A549 (cell line): ENCODE measurements around the gene ENPEP. TPM values are rescaled to one million over a fixed set of nuclear protein-coding genes. Genes with fewer than 3 reads are reported as not detected.
A peak's percentile ranks its signal among the peaks of the same experiment; 100 is the strongest.

ENCODE experiments used
- ATAC-seq, 2 experiments: fragments of 200-7000 bp in 1 of 2; fragments of >200 bp in 1 of 2; cut with Nextera tagmentation in 1 of 2; cut with Tn5 transposase in 1 of 2; 3 replicates each; pipeline versions ENCODE4 v1.8.0 to v1.9.1; 2018 to 2020; ENCODE audit warnings: mild to moderate bottlenecking in 1 of 2, moderate library complexity in 1 of 2
- CTCF ChIA-PET: fragments of 300-600 bp; sonication (Branson Sonifier 250); formaldehyde crosslinking; extraction: SDS; loops from one replicate; lab custom pipeline; 2021; ENCODE audit warnings: antibody characterized with exemption, inconsistent platforms; lab: Yijun Ruan, JAX
- POLR2A ChIA-PET: fragments of 350-600 bp; formaldehyde crosslinking; extraction: SDS; loops from one replicate; lab custom pipeline; 2021; ENCODE audit warnings: antibody characterized with exemption, inconsistent platforms; lab: Yijun Ruan, JAX
- DNase-seq, 2 experiments: peaks; one replicate each; pipeline versions ENCODE4 v3.0.0 to v3.0.0-alpha.2; 2011 to 2016; ENCODE audit warnings: low read depth in 1 of 2, low spot score in 1 of 2
- FAIRE-seq: peaks from 2 replicates; lab custom pipeline; 2011; peaks lifted over from hg19 to GRCh38; lab: Jason Lieb, UNC
- H3K27ac ChIP-seq, 2 experiments: fragments of >200 bp; sonication (Bioruptor Twin); formaldehyde crosslinking; 3 replicates each; pipeline ENCODE4 v1.5.1; 2016 to 2017
- H3K4me1 ChIP-seq: fragments of >200 bp; sonication (Bioruptor Twin); formaldehyde crosslinking; 3 replicates; pipeline ENCODE4 v1.6.1; 2016
- H3K4me2 ChIP-seq: fragments of >200 bp; sonication (Bioruptor Twin); formaldehyde crosslinking; 3 replicates; pipeline ENCODE4 v1.6.1; 2016
- H3K4me3 ChIP-seq: fragments of >200 bp; sonication (Bioruptor Twin); formaldehyde crosslinking; 3 replicates; pipeline ENCODE4 v1.5.1; 2016
- H3K9me3 ChIP-seq: fragments of >200 bp; sonication (Bioruptor Twin); formaldehyde crosslinking; 3 replicates; pipeline ENCODE4 v1.6.1; 2016
- CHD2 ChIP-seq: fragments of 150-350 bp; IDR thresholded peaks from 2 replicates; pipeline ENCODE4 v1.6.1; 2014; ENCODE audit warnings: low read length; ENCODE audit not compliant: partially characterized antibody
- CTCF ChIP-seq: fragments of >200 bp; sonication (Bioruptor Twin); formaldehyde crosslinking; IDR thresholded peaks from 3 replicates; pipeline ENCODE4 v1.5.1; 2016
- EHF ChIP-seq: fragments of 250-450 bp; sonication (Bioruptor Pico); IDR thresholded peaks from 2 replicates; pipeline ENCODE4 v1.5.0; 2020; ENCODE audit warnings: mild to moderate bottlenecking
- FOSL2 ChIP-seq, 2 experiments: fragments of 450-650 bp in 1 of 2; fragments of >200 bp in 1 of 2; sonication (Bioruptor Twin) in 1 of 2; formaldehyde crosslinking; IDR thresholded peaks; 2 replicates each; pipeline versions ENCODE4 v1.5.0 to v1.6.1; 2016 to 2020; ENCODE audit warnings: mild to moderate bottlenecking in 1 of 2, moderate library complexity in 1 of 2
- HEYL ChIP-seq: fragments of 250-450 bp; sonication (Bioruptor Pico); IDR thresholded peaks from 2 replicates; pipeline ENCODE4 v1.8.0; 2021; ENCODE audit warnings: mild to moderate bottlenecking, moderate library complexity
- HOXA7 ChIP-seq: fragments of 250-450 bp; sonication (Bioruptor Pico); IDR thresholded peaks from 2 replicates; pipeline ENCODE4 v1.5.0; 2020; ENCODE audit warnings: mild to moderate bottlenecking, moderate library complexity
- MAZ ChIP-seq: fragments of 150-350 bp; IDR thresholded peaks from 2 replicates; pipeline ENCODE4 v1.6.1; 2014; ENCODE audit warnings: antibody characterized with exemption, low read depth, low read length, borderline replicate concordance
- MYC ChIP-seq: IDR thresholded peaks from 2 replicates; pipeline ENCODE4 v1.6.1; 2012; ENCODE audit warnings: mild to moderate bottlenecking, inconsistent platforms, low read length, improper control_type of control experiment, borderline replicate concordance
- NPAS2 ChIP-seq: fragments of 250-450 bp; sonication (Bioruptor Pico); IDR thresholded peaks from 2 replicates; pipeline ENCODE4 v1.8.0; 2022; ENCODE audit warnings: mild to moderate bottlenecking, moderate library complexity, borderline replicate concordance
- POLR2A ChIP-seq: IDR thresholded peaks from 2 replicates; pipeline ENCODE4 v1.6.1; 2012; ENCODE audit warnings: mild to moderate bottlenecking, low read length
- RAD21 ChIP-seq, 2 experiments: fragments of >200 bp in 1 of 2; sonication (Bioruptor Twin) in 1 of 2; formaldehyde crosslinking in 1 of 2; IDR thresholded peaks in 1 of 2; conservative IDR thresholded peaks in 1 of 2; 2 replicates in 1 of 2; 3 replicates in 1 of 2; pipeline ENCODE4 v1.6.1; 2012 to 2018; ENCODE audit warnings: inconsistent platforms in 1 of 2
- RARB ChIP-seq: fragments of 250-450 bp; sonication (Bioruptor Pico); IDR thresholded peaks from 2 replicates; pipeline ENCODE4 v1.8.0; 2021; ENCODE audit warnings: mild to moderate bottlenecking, moderate library complexity
- RCOR1 ChIP-seq: fragments of 150-350 bp; IDR thresholded peaks from 2 replicates; pipeline ENCODE4 v1.6.1; 2014; ENCODE audit warnings: antibody characterized with exemption, low read length, low read depth
- REST ChIP-seq: fragments of 200-600 bp; sonication (generic); IDR thresholded peaks from 2 replicates; pipeline ENCODE4 v1.6.1; 2016; ENCODE audit warnings: antibody characterized with exemption, mild to moderate bottlenecking, moderate library complexity
- SMC3 ChIP-seq: fragments of >200 bp; sonication (Bioruptor Twin); formaldehyde crosslinking; IDR thresholded peaks from 3 replicates; pipeline ENCODE4 v1.6.1; 2018; ENCODE audit warnings: inconsistent platforms
- SREBF2 ChIP-seq: fragments of 450-650 bp; IDR thresholded peaks from 2 replicates; pipeline ENCODE4 v1.6.1; 2014; ENCODE audit warnings: mild to moderate bottlenecking, moderate library complexity
- TP53 ChIP-seq: fragments of 250-450 bp; sonication (Bioruptor Pico); IDR thresholded peaks from 2 replicates; pipeline ENCODE4 v1.5.0; 2021; ENCODE audit warnings: mild to moderate bottlenecking, moderate library complexity
- ZFP36 ChIP-seq: fragments of 450-650 bp; IDR thresholded peaks from 2 replicates; pipeline ENCODE4 v1.6.1; 2014; ENCODE audit warnings: borderline replicate concordance; ENCODE audit not compliant: partially characterized antibody
- ZNF302 ChIP-seq: fragments of 250-450 bp; sonication (Bioruptor Pico); IDR thresholded peaks from 2 replicates; pipeline ENCODE4 v1.9.0; 2021; ENCODE audit warnings: inconsistent platforms, mild to moderate bottlenecking, moderate library complexity
- WGBS: methylation state at CpG from one replicate; pipeline ENCODE4 v1.1.6; 2017; ENCODE audit errors: missing lambda C conversion rate; 5-methylcytosine and 5-hydroxymethylcytosine counted together
- polyA plus RNA-seq, 4 experiments: library from polyadenylated mRNA; depleted of rRNA in 3 of 4; stranded (reverse); fragments of >200 nt; fragmentation: RNase III in 1 of 4; extraction: RNeasy Plus Mini Kit Qiagen cat#74134 plus additional on column Dnase treatment in 1 of 4; gene quantifications; 2 replicates in 3 of 4; 3 replicates in 1 of 4; pipeline ENCODE4 v1.2.3, GENCODE V29; 2011 to 2017

Gene ENPEP
- polyA plus RNA-seq, 2 of the 4 experiments (the other 2 are of a cell fraction) = 0.12 to 0.62 TPM

GRCh38 chr4:110586131-110586850 lies 110.3 kb downstream of the ENPEP start:
- FAIRE-seq (no peak), ATAC-seq (peak; percentile 83 to 90), DNase-seq (peak; percentile 45 to 52)
- POLR2A ChIA-PET = no interaction called here
- peak; percentile 26; the same call in 1 of the 3 replicates for TF ChIP-seq SMC3
- TF ChIP-seq CTCF = peak; percentile 57
- peak; percentile 44 to 52; a peak in 4 of 5 replicates for TF ChIP-seq RAD21 (conservative IDR thresholded peaks at IDR 0.05 in 1 of 2, IDR thresholded peaks at IDR 0.05 in 1 of 2)
- TF ChIP-seq HEYL = no peak
- Histone ChIP-seq H3K4me2 (peak overlapping the region; percentile 72), H3K4me1 (no peaks in the 10 kb centered on the region), H3K9me3 (no peaks in the 10 kb centered on the region), H3K4me3 (no peak overlapping the region; the same call in 2 of the 3 replicates), H3K27ac (no peak overlapping the region)
- CTCF ChIA-PET = interaction anchor here (0.9 to 1.4 kb wide), 7 partner anchors 9 to 588 kb away, joined by 3 to 6 read pairs (median 4); no protein-coding TSS in a partner anchor
- WGBS = 12% methylated on average over 7 of the region's 7 CpGs

- no peak for FAIRE-seq
- no peak for ATAC-seq
- no peak for DNase-seq
- no peak for TF ChIP-seq RARB (CRISPR knock-in tag)
- TF ChIP-seq EHF (CRISPR knock-in tag) = no peak
- TF ChIP-seq RCOR1 = no peak
- TF ChIP-seq RAD21 (conservative IDR thresholded peaks at IDR 0.05 in 1 of 2, IDR thresholded peaks at IDR 0.05 in 1 of 2) = no peak
- Histone ChIP-seq H3K4me2 (no peak overlapping the region), H3K4me1 (no peaks in the 10 kb centered on the region), H3K9me3 (no peaks in the 10 kb centered on the region), H3K4me3 (no peak overlapping the region), H3K27ac (no peak overlapping the region)
- WGBS = 58% methylated on average over 7 of the region's 36 CpGs
- ChIA-PET POLR2A (no interaction called here), CTCF (no interaction called here)
Measured at GRCh38 chr4:110587666-110588285, 111.8 kb downstream of the ENPEP start.

GRCh38 chr4:110589297-110589696 lies 113.3 kb downstream of the ENPEP start:
- DNase-seq = no peak
- no peak for ATAC-seq
- no peak overlapping the region for H3K4me2 ChIP-seq
- CTCF ChIA-PET = no interaction called here
- no peak for TF ChIP-seq MYC
- TF ChIP-seq, all 56 proteins: peak for 0
- POLR2A ChIA-PET = no interaction called here
- Histone ChIP-seq H3K4me1 (no peaks in the 10 kb centered on the region), H3K4me3 (no peak overlapping the region), H3K9me3 (no peaks in the 10 kb centered on the region), H3K27ac (no peak overlapping the region)
- FAIRE-seq = no peak

GRCh38 chr4:110595583-110595982 lies 119.6 kb downstream of the ENPEP start:
- H3K27ac ChIP-seq = no peak overlapping the region
- 6% methylated on average over 1 of the region's 1 CpG for WGBS
- FAIRE-seq = no peak
- no peak for TF ChIP-seq HOXA7 (CRISPR knock-in tag)
- 0 out of 3 replicates have a peak, but pooled peaks cover 3% of the 10 kb centered on the region for H3K9me3 ChIP-seq
- ChIA-PET POLR2A (no interaction called here), CTCF (interaction anchor here (0.5 to 0.8 kb wide), 2 partner anchors 9 to 279 kb away, joined by 3 read pairs; no protein-coding TSS in a partner anchor)
- ATAC-seq = no peak
- no peak overlapping the region for H3K4me2 ChIP-seq
- H3K4me3 ChIP-seq = no peak overlapping the region
- DNase-seq = no peak
- no peaks in the 10 kb centered on the region for H3K4me1 ChIP-seq

GRCh38 chr4:110596431-110596830 lies 120.5 kb downstream of the ENPEP start:
- 5% methylated on average over 2 of the region's 2 CpGs for WGBS
- Histone ChIP-seq H3K27ac (no peak overlapping the region), H3K9me3 (0 out of 3 replicates have a peak, but pooled peaks cover 3% of the 10 kb centered on the region), H3K4me1 (no peaks in the 10 kb centered on the region), H3K4me3 (no peak overlapping the region), H3K4me2 (no peak overlapping the region)
- CTCF ChIA-PET = no interaction called here
- POLR2A ChIA-PET = no interaction called here
- DNase-seq = no peak
- no peak for FAIRE-seq
- TF ChIP-seq POLR2A = no peak
- TF ChIP-seq FOSL2 (IDR thresholded peaks at IDR 0.05) = no peak
- TF ChIP-seq FOSL2 (CRISPR knock-in tag; IDR thresholded peaks at IDR 0.05) = no peak
- TF ChIP-seq TP53 (CRISPR knock-in tag) = no peak
- no peak for TF ChIP-seq RAD21 (conservative IDR thresholded peaks at IDR 0.05 in 1 of 2, IDR thresholded peaks at IDR 0.05 in 1 of 2)
- TF ChIP-seq MAZ = no peak
- no peak for TF ChIP-seq SMC3
- TF ChIP-seq CHD2 = no peak
- no peak for TF ChIP-seq NPAS2
- TF ChIP-seq REST = no peak
- no peak for TF ChIP-seq SREBF2
- no peak for TF ChIP-seq MYC
- TF ChIP-seq ZFP36 = no peak
- TF ChIP-seq ZNF302 (CRISPR knock-in tag) = no peak
- ATAC-seq = no peak
